Measurements from ENCODE around the gene DCLK3.

The DCLK3 gene

DNA sequence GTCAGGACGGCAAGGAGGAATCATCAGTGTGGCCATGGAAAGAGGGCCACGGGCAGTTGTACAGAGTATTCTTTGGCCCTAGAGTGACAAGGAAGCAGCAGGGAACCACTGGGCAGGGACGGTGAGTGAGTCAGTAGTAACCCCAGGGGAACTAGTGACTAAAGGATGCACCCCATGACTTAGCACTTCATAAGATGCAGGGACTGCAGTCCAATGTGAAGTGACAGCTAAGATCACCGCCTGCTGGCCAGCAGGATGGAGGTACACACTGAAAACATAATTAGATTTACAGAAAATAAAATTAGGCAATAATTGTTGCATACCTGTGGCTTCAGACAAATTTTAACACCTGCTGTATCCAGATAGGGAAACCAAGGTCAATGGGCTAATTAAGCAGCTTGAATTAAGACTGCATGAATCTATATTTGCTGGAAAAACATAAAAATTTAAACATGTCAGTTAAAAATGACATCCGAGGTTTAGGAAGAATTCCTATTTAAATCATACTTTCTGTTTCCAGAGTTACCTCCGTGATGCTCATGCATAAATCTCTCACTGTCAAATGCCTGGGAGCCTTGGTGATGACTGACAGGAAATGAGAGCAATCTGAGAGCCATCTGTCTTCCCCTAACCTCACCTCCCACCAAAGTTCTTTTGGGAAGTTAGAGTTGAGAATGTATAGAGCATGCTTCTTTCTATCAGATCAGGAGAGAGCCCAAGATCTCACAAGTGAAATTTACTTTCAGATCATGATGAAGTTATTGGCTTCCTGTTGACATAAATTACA lies 56.5 kb downstream of the DCLK3 start:
- TF ChIP-seq, protein P1, sequence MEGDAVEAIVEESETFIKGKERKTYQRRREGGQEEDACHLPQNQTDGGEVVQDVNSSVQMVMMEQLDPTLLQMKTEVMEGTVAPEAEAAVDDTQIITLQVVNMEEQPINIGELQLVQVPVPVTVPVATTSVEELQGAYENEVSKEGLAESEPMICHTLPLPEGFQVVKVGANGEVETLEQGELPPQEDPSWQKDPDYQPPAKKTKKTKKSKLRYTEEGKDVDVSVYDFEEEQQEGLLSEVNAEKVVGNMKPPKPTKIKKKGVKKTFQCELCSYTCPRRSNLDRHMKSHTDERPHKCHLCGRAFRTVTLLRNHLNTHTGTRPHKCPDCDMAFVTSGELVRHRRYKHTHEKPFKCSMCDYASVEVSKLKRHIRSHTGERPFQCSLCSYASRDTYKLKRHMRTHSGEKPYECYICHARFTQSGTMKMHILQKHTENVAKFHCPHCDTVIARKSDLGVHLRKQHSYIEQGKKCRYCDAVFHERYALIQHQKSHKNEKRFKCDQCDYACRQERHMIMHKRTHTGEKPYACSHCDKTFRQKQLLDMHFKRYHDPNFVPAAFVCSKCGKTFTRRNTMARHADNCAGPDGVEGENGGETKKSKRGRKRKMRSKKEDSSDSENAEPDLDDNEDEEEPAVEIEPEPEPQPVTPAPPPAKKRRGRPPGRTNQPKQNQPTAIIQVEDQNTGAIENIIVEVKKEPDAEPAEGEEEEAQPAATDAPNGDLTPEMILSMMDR (IDR thresholded peaks at IDR 0.05): no peak
- no peaks in the 10 kb centered on the region for H3K36me3 ChIP-seq
- H3K9me3 ChIP-seq: no peaks in the 10 kb centered on the region
- H3K4me1 ChIP-seq (ENCODE audit: control insufficient read depth in 1 of 2, insufficient read depth in 1 of 2, low read depth in 1 of 2, low read length in 1 of 2): no peaks in the 10 kb centered on the region
- no peaks in the 10 kb centered on the region for H3K27me3 ChIP-seq
- no peak overlapping the region for H3K4me3 ChIP-seq (ENCODE audit: low read depth in 1 of 2, low read length in 1 of 2)
- H3K27ac ChIP-seq: no peak overlapping the region

DNA sequence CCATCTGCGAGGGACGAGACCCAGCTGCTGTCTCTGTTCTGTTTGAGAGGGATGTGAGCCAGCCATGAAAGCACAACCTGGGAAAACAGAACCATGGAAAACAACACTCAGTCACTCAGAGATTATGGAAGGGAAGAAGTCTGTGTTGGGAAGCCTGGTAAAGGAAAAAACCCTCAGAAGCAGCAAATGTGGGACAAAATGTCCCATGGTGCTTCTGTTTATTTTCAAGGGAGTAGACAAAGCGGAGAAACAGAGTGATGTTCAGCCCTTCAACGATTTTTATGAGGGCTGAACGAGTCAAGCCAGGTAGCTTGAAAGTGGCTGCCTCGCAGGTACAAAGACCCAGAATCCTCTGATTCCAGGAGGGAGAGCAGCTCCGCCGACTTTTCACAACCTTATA lies 59.3 kb downstream of the DCLK3 start:
- H3K36me3 ChIP-seq: no peaks in the 10 kb centered on the region
- no peak overlapping the region for H3K4me3 ChIP-seq (ENCODE audit: low read depth in 1 of 2, low read length in 1 of 2)
- H3K27me3 ChIP-seq: no peaks in the 10 kb centered on the region
- TF ChIP-seq, protein P1 (IDR thresholded peaks at IDR 0.05): no peak
- no peak overlapping the region for H3K27ac ChIP-seq
- H3K9me3 ChIP-seq: no peaks in the 10 kb centered on the region
- no peaks in the 10 kb centered on the region for H3K4me1 ChIP-seq (ENCODE audit: control insufficient read depth in 1 of 2, insufficient read depth in 1 of 2, low read depth in 1 of 2, low read length in 1 of 2)

DNA sequence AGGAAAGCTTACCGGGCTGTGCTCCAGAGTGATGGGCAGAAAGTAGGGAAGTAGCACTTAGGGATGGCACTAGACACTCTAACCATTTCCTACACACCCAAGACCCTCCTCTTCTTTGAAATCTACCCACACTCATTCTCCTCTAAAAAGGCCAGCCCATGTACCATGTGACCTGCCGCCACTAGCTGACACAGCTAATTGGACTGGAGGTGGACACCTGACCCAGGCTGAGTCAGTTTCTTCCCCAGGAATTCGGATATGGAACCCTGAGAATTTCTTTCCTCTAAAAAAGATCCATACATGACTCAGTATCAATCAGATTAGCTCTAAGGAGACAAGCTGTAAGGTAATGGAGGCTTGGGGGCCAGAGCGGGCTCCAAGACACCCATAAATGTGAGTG lies 60.1 kb downstream of the DCLK3 start:
- H3K4me1 ChIP-seq (ENCODE audit: control insufficient read depth in 1 of 2, insufficient read depth in 1 of 2, low read depth in 1 of 2, low read length in 1 of 2): no peaks in the 10 kb centered on the region
- no peaks in the 10 kb centered on the region for H3K27me3 ChIP-seq
- no peak overlapping the region for H3K27ac ChIP-seq
- TF ChIP-seq, protein P1 (IDR thresholded peaks at IDR 0.05): no peak
- no peak overlapping the region for H3K4me3 ChIP-seq (ENCODE audit: low read depth in 1 of 2, low read length in 1 of 2)
- no peaks in the 10 kb centered on the region for H3K36me3 ChIP-seq
- no peaks in the 10 kb centered on the region for H3K9me3 ChIP-seq

DNA sequence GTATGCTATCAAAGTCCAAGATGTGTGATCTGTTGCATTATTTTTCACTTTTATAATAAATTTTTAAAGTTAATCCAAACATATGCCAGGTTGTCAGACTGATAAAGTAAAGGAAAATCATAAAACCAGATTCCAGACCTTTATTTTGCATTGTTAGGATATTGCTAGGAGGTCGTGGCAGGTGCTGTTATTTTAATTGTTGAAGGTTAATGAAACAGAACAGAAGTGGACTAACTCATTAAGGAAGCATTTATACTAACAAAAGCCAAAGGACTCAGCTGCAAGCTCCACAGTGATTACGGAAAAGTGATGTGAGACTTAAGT lies 63.1 kb downstream of the DCLK3 start:
- Histone ChIP-seq H3K9me3 (no peaks in the 10 kb centered on the region), H3K4me3 (ENCODE audit: low read depth in 1 of 2, low read length in 1 of 2) (no peak overlapping the region), H3K4me1 (ENCODE audit: control insufficient read depth in 1 of 2, insufficient read depth in 1 of 2, low read depth in 1 of 2, low read length in 1 of 2) (no peaks in the 10 kb centered on the region), H3K27ac (no peak overlapping the region), H3K36me3 (no peaks in the 10 kb centered on the region), H3K27me3 (no peaks in the 10 kb centered on the region)
- TF ChIP-seq, protein P1 (IDR thresholded peaks at IDR 0.05): no peak

- Histone ChIP-seq H3K27ac (no peak overlapping the region), H3K9me3 (no peaks in the 10 kb centered on the region), H3K36me3 (no peaks in the 10 kb centered on the region), H3K27me3 (no peaks in the 10 kb centered on the region), H3K4me3 (ENCODE audit: low read depth in 1 of 2, low read length in 1 of 2) (no peak overlapping the region), H3K4me1 (ENCODE audit: control insufficient read depth in 1 of 2, insufficient read depth in 1 of 2, low read depth in 1 of 2, low read length in 1 of 2) (no peaks in the 10 kb centered on the region)
- TF ChIP-seq, protein P1 (IDR thresholded peaks at IDR 0.05): no peak
Measured at GRCh38 chr3:36700537-36701248, 63.7 kb downstream of the DCLK3 start.
